B cell (primary cell): ENCODE measurements around the gene CLASP2.

Experiments used
- EZH2 ChIP-seq: IDR thresholded peaks from 2 replicates; pipeline ENCODE4 v1.6.1; 2012; ENCODE audit warnings: borderline replicate concordance, low read depth, mild to moderate bottlenecking, moderate library complexity, low read length; ENCODE audit not compliant: insufficient read depth, poor library complexity, severe bottlenecking
- TF ChIP-seq, protein P1 (sequence below): fragments of 200-600 bp; IDR thresholded peaks from one replicate; pipeline ENCODE4 v1.8.0; 2022; ENCODE audit warnings: antibody characterized with exemption, mild to moderate bottlenecking

GRCh38 chr3:33681667-33682066, 36.4 kb downstream of the CLASP2 start:
- TF ChIP-seq, protein P1, sequence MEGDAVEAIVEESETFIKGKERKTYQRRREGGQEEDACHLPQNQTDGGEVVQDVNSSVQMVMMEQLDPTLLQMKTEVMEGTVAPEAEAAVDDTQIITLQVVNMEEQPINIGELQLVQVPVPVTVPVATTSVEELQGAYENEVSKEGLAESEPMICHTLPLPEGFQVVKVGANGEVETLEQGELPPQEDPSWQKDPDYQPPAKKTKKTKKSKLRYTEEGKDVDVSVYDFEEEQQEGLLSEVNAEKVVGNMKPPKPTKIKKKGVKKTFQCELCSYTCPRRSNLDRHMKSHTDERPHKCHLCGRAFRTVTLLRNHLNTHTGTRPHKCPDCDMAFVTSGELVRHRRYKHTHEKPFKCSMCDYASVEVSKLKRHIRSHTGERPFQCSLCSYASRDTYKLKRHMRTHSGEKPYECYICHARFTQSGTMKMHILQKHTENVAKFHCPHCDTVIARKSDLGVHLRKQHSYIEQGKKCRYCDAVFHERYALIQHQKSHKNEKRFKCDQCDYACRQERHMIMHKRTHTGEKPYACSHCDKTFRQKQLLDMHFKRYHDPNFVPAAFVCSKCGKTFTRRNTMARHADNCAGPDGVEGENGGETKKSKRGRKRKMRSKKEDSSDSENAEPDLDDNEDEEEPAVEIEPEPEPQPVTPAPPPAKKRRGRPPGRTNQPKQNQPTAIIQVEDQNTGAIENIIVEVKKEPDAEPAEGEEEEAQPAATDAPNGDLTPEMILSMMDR, result no peak
- TF ChIP-seq EZH2, result no peak
